GM12891 (cell line): ENCODE results near the gene CTBS.

Experiments used
- PAX5 ChIP-seq: IDR thresholded peaks from 2 replicates; pipeline ENCODE4 v1.6.1; 2011; ENCODE audit warnings: low read length, moderate library complexity, mild to moderate bottlenecking; ENCODE audit not compliant: insufficient read depth, severe bottlenecking
- POLR2A ChIP-seq: IDR thresholded peaks from 2 replicates; pipeline ENCODE4 v1.6.1; 2011; ENCODE audit warnings: low read depth, low read length, control low read depth
- POLR2AphosphoS5 ChIP-seq: IDR thresholded peaks from 2 replicates; pipeline ENCODE4 v1.6.1; 2011; ENCODE audit warnings: low read depth, low read length, control low read depth
- TAF1 ChIP-seq: IDR thresholded peaks from 2 replicates; pipeline ENCODE4 v1.6.1; 2011; ENCODE audit warnings: low read depth, low read length, control low read depth

DNA sequence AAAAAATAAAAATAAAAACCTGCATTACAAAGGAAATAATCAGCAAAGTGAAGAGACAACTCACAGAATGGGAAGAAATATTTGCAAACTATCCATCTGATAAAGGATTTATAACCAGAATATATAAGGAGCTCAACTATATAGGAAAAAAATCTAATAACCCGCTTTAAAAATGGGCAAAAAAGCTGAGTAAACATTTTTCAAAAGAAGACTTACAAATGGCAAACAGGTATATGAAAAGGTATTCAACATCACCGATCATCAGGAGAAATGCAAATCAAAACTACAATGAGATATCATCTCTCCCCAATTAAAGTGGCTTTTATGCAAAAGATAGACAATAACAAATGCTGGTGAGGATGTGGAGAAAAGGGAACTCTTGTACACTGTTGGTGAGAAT is 64.1 kb downstream of the CTBS start:
- no peak for TF ChIP-seq POLR2A
- no peak for TF ChIP-seq TAF1
- TF ChIP-seq PAX5 = no peak
- TF ChIP-seq POLR2AphosphoS5 = no peak
